ENCODE data around the gene UMODL1.
A peak's percentile ranks its signal among the peaks of the same experiment; 100 is the strongest.

Gene UMODL1

GRCh38 chr21:42071146-42071737 is at the start of gene UMODL1:
Gene UMODL1, plus strand, starts transcription at chr21:42071317. Its CDS starts 0 bp downstream, at chr21:42071317.
- H3K4me3 ChIP-seq (ENCODE audit: low read depth, low read length): no peak within 1 kb of the TSS
- no peak within 1 kb of the TSS for H3K27ac ChIP-seq (ENCODE audit: low read depth, low read length)
- no peaks in the 10 kb centered on the region for H3K36me3 ChIP-seq (ENCODE audit: control insufficient read depth, insufficient read depth, low read length)
- no peaks in the 10 kb centered on the region for H3K9me3 ChIP-seq (ENCODE audit: control insufficient read depth, insufficient read depth, low read length)
- H3K9ac ChIP-seq (ENCODE audit: low read depth, low read length): no peak within 1 kb of the TSS
- no peaks in the 10 kb centered on the region for H3K4me1 ChIP-seq (ENCODE audit: control insufficient read depth, insufficient read depth, low read length)
- H3K27me3 ChIP-seq (ENCODE audit: control insufficient read depth, insufficient read depth, low read length): no peaks in the 10 kb centered on the region

- H3K9ac ChIP-seq (ENCODE audit: low read depth, low read length): no peak overlapping the region
- H3K4me1 ChIP-seq (ENCODE audit: control insufficient read depth, insufficient read depth, low read length): peaks cover 11% of the 10 kb centered on the region
- no peaks in the 10 kb centered on the region for H3K9me3 ChIP-seq (ENCODE audit: control insufficient read depth, insufficient read depth, low read length)
- no peaks in the 10 kb centered on the region for H3K36me3 ChIP-seq (ENCODE audit: control insufficient read depth, insufficient read depth, low read length)
- H3K4me3 ChIP-seq (ENCODE audit: low read depth, low read length): no peak overlapping the region; the same call in 1 of the 2 replicates
- H3K27me3 ChIP-seq (ENCODE audit: control insufficient read depth, insufficient read depth, low read length): no peaks in the 10 kb centered on the region
- peak overlapping the region; percentile 33 for H3K27ac ChIP-seq (ENCODE audit: low read depth, low read length)
Observed at GRCh38 chr21:42021371-42022090, 49.6 kb upstream of the UMODL1 start.

GRCh38 chr21:42022091-42022430 is 49.1 kb upstream of the UMODL1 start:
- Histone ChIP-seq H3K27me3 (ENCODE audit: control insufficient read depth, insufficient read depth, low read length) (no peaks in the 10 kb centered on the region), H3K4me3 (ENCODE audit: low read depth, low read length) (no peak overlapping the region; the same call in 1 of the 2 replicates), H3K9ac (ENCODE audit: low read depth, low read length) (no peak overlapping the region), H3K4me1 (ENCODE audit: control insufficient read depth, insufficient read depth, low read length) (peaks cover 11% of the 10 kb centered on the region), H3K36me3 (ENCODE audit: control insufficient read depth, insufficient read depth, low read length) (no peaks in the 10 kb centered on the region), H3K9me3 (ENCODE audit: control insufficient read depth, insufficient read depth, low read length) (no peaks in the 10 kb centered on the region), H3K27ac (ENCODE audit: low read depth, low read length) (peak overlapping the region; percentile 33)

- H3K4me1 ChIP-seq (ENCODE audit: control insufficient read depth, insufficient read depth, low read length): peaks cover 11% of the 10 kb centered on the region
- H3K9me3 ChIP-seq (ENCODE audit: control insufficient read depth, insufficient read depth, low read length): no peaks in the 10 kb centered on the region
- H3K9ac ChIP-seq (ENCODE audit: low read depth, low read length): no peak overlapping the region
- no peaks in the 10 kb centered on the region for H3K36me3 ChIP-seq (ENCODE audit: control insufficient read depth, insufficient read depth, low read length)
- no peak overlapping the region for H3K27ac ChIP-seq (ENCODE audit: low read depth, low read length)
- H3K27me3 ChIP-seq (ENCODE audit: control insufficient read depth, insufficient read depth, low read length): no peaks in the 10 kb centered on the region
- H3K4me3 ChIP-seq (ENCODE audit: low read depth, low read length): no peak overlapping the region
Observed at GRCh38 chr21:42022906-42023305, 48.2 kb upstream of the UMODL1 start.

- peaks cover 11% of the 10 kb centered on the region for H3K4me1 ChIP-seq (ENCODE audit: control insufficient read depth, insufficient read depth, low read length)
Observed at GRCh38 chr21:42025376-42026081, 45.6 kb upstream of the UMODL1 start.

GRCh38 chr21:42026082-42026435 is 45.1 kb upstream of the UMODL1 start:
- Histone ChIP-seq H3K36me3 (ENCODE audit: control insufficient read depth, insufficient read depth, low read length) (no peaks in the 10 kb centered on the region), H3K9me3 (ENCODE audit: control insufficient read depth, insufficient read depth, low read length) (no peaks in the 10 kb centered on the region), H3K4me3 (ENCODE audit: low read depth, low read length) (no peak overlapping the region), H3K4me1 (ENCODE audit: control insufficient read depth, insufficient read depth, low read length) (peaks cover 11% of the 10 kb centered on the region), H3K27me3 (ENCODE audit: control insufficient read depth, insufficient read depth, low read length) (no peaks in the 10 kb centered on the region), H3K9ac (ENCODE audit: low read depth, low read length) (no peak overlapping the region), H3K27ac (ENCODE audit: low read depth, low read length) (no peak overlapping the region)

More at GRCh38 chr21:42025376-42026081, 45.6 kb upstream of the UMODL1 start:
- Histone ChIP-seq H3K27ac (ENCODE audit: low read depth, low read length) (no peak overlapping the region), H3K9ac (ENCODE audit: low read depth, low read length) (no peak overlapping the region), H3K27me3 (ENCODE audit: control insufficient read depth, insufficient read depth, low read length) (no peaks in the 10 kb centered on the region), H3K4me3 (ENCODE audit: low read depth, low read length) (no peak overlapping the region), H3K36me3 (ENCODE audit: control insufficient read depth, insufficient read depth, low read length) (no peaks in the 10 kb centered on the region), H3K9me3 (ENCODE audit: control insufficient read depth, insufficient read depth, low read length) (no peaks in the 10 kb centered on the region)

GRCh38 chr21:42027085-42027821 is 43.9 kb upstream of the UMODL1 start:
- Histone ChIP-seq H3K27ac (ENCODE audit: low read depth, low read length) (no peak overlapping the region), H3K36me3 (ENCODE audit: control insufficient read depth, insufficient read depth, low read length) (no peaks in the 10 kb centered on the region), H3K9ac (ENCODE audit: low read depth, low read length) (no peak overlapping the region), H3K9me3 (ENCODE audit: control insufficient read depth, insufficient read depth, low read length) (no peaks in the 10 kb centered on the region), H3K4me3 (ENCODE audit: low read depth, low read length) (no peak overlapping the region), H3K27me3 (ENCODE audit: control insufficient read depth, insufficient read depth, low read length) (no peaks in the 10 kb centered on the region), H3K4me1 (ENCODE audit: control insufficient read depth, insufficient read depth, low read length) (peaks cover under 1% of the 10 kb centered on the region; the same call in 1 of the 2 replicates)

- no peak overlapping the region for H3K9ac ChIP-seq (ENCODE audit: low read depth, low read length)
- no peaks in the 10 kb centered on the region for H3K27me3 ChIP-seq (ENCODE audit: control insufficient read depth, insufficient read depth, low read length)
- H3K4me3 ChIP-seq (ENCODE audit: low read depth, low read length): no peak overlapping the region
- H3K9me3 ChIP-seq (ENCODE audit: control insufficient read depth, insufficient read depth, low read length): no peaks in the 10 kb centered on the region
- H3K27ac ChIP-seq (ENCODE audit: low read depth, low read length): no peak overlapping the region
- H3K36me3 ChIP-seq (ENCODE audit: control insufficient read depth, insufficient read depth, low read length): no peaks in the 10 kb centered on the region
- no peaks in the 10 kb centered on the region; the same call in 1 of the 2 replicates for H3K4me1 ChIP-seq (ENCODE audit: control insufficient read depth, insufficient read depth, low read length)
Observed at GRCh38 chr21:42027822-42028765, 43.0 kb upstream of the UMODL1 start.

GRCh38 chr21:42028766-42029425 is 42.2 kb upstream of the UMODL1 start:
- H3K27me3 ChIP-seq (ENCODE audit: control insufficient read depth, insufficient read depth, low read length): no peaks in the 10 kb centered on the region
- no peaks in the 10 kb centered on the region; the same call in 1 of the 2 replicates for H3K4me1 ChIP-seq (ENCODE audit: control insufficient read depth, insufficient read depth, low read length)
- H3K9me3 ChIP-seq (ENCODE audit: control insufficient read depth, insufficient read depth, low read length): no peaks in the 10 kb centered on the region
- H3K4me3 ChIP-seq (ENCODE audit: low read depth, low read length): no peak overlapping the region
- H3K36me3 ChIP-seq (ENCODE audit: control insufficient read depth, insufficient read depth, low read length): no peaks in the 10 kb centered on the region
- no peak overlapping the region for H3K9ac ChIP-seq (ENCODE audit: low read depth, low read length)
- no peak overlapping the region for H3K27ac ChIP-seq (ENCODE audit: low read depth, low read length)

GRCh38 chr21:42030311-42030710 is 40.8 kb upstream of the UMODL1 start:
- no peaks in the 10 kb centered on the region for H3K9me3 ChIP-seq (ENCODE audit: control insufficient read depth, insufficient read depth, low read length)
- no peak overlapping the region for H3K4me3 ChIP-seq (ENCODE audit: low read depth, low read length)
- no peaks in the 10 kb centered on the region for H3K36me3 ChIP-seq (ENCODE audit: control insufficient read depth, insufficient read depth, low read length)
- H3K9ac ChIP-seq (ENCODE audit: low read depth, low read length): no peak overlapping the region
- H3K27ac ChIP-seq (ENCODE audit: low read depth, low read length): no peak overlapping the region
- H3K4me1 ChIP-seq (ENCODE audit: control insufficient read depth, insufficient read depth, low read length): no peaks in the 10 kb centered on the region; the same call in 1 of the 2 replicates
- no peaks in the 10 kb centered on the region for H3K27me3 ChIP-seq (ENCODE audit: control insufficient read depth, insufficient read depth, low read length)

Data from HUES48 (cell line).